ENCODE results near the gene CTIF.

CTIF gene

DNA sequence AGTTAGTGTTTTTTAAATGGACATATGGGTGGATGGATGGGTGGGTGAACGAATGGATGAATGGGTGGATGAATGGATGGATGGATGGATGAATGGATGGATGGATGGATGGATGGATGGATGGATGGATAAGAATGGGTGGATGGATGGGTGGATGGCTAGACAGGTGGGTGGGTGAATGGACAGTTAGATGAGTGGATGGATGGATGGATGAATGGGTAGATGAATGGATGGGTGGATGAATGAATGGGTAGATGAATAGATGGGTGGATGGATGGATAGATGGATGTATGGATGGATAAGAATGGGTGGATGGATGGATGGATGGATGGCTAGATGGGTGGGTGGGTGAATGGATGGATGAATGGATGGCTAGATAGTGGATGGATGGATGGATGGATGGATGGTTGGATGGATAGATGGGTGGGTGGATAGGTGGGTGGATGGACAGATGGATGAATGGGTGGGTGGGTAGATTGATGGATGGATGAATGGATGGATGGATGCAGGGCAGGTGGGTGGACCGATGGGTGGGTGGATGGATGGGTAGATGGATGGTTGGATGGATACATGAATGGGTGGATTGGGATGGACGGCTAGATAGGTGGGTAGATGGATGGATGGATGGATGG is 64.0 kb downstream of the CTIF start:
- no peak for DNase-seq (ENCODE audit: low spot score)

DNA sequence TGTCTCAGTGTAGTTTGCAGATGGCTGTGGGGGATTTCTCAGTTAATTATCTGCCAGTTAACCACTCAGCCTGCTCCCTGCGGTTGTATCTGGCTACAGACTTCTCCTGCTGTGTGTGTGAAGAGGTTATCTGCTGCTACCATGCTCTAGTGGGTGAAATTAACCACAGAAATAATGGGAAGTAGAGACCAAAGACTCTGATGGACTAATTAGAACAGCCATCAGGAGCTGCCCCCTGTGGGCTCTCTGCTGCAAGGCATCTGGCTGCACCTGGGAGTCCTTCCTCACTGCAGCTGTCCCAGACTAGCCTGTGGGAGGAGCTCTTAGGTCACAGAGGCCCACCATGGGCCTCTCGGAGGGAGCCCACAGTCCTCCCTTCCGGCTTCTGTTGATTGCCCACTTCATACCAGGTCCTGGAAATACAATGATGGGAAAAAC is 66.6 kb downstream of the CTIF start:
- DNase-seq (ENCODE audit: low spot score), result no peak

GRCh38 chr18:48607056-48607984 is 68.5 kb downstream of the CTIF start:
- peak; percentile 90 for DNase-seq (ENCODE audit: low spot score)

- no peak for DNase-seq (ENCODE audit: low spot score)
These were observed 69.8 kb downstream of the CTIF start for GRCh38 chr18:48608581-48608980.

GRCh38 chr18:48609114-48609513 is 70.3 kb downstream of the CTIF start:
- DNase-seq (ENCODE audit: low spot score), result no peak

GRCh38 chr18:48609820-48610815 is 71.3 kb downstream of the CTIF start:
- peak; percentile 68 for DNase-seq (ENCODE audit: low spot score)

GRCh38 chr18:48611203-48611602 is 72.4 kb downstream of the CTIF start:
- no peak for DNase-seq (ENCODE audit: low spot score)

DNA sequence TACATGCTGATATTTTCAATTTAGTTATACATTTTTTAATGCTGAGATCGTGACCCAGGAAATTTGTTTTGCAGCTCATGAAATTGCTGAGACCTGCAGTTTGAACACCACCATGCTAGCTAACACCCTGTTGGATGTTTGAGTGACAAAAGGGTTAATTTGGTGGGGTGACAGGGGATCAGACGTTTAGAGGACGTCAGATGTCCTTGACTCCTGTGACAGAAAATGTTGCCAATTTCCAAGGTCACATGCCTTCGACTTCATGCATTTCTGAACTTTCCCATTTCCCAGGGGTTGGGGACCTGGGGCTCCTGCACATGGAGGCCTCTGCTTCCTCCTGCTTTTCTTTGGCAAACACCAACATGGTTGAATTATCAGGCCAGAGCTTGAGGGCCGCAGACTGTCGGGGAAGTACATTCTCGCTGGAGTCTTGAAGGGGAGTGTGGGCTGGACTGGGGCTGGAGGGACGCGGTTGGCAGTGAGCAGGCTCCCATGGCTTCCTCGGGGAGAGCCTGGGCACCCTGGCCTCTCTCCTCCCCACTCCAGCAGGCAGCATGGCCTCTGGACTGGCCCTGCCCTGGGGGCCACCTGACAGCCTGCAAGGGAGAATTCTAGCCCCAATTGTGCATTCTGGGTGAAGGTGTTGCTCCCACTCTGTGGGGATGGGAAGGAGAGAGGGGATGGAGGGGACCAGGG is 73.1 kb downstream of the CTIF start:
- DNase-seq (ENCODE audit: low spot score), result no peak

- no peak for DNase-seq (ENCODE audit: low spot score)
These were observed 73.7 kb downstream of the CTIF start for GRCh38 chr18:48612511-48612910.

- DNase-seq (ENCODE audit: low spot score), result no peak
These were observed 74.1 kb downstream of the CTIF start for GRCh38 chr18:48612917-48613316.

GRCh38 chr18:48613589-48614404 is 75.0 kb downstream of the CTIF start:
- DNase-seq (ENCODE audit: low spot score), result peak; percentile 56

- no peak for DNase-seq (ENCODE audit: low spot score)
These were observed 77.0 kb downstream of the CTIF start for GRCh38 chr18:48615566-48616401.

DNA sequence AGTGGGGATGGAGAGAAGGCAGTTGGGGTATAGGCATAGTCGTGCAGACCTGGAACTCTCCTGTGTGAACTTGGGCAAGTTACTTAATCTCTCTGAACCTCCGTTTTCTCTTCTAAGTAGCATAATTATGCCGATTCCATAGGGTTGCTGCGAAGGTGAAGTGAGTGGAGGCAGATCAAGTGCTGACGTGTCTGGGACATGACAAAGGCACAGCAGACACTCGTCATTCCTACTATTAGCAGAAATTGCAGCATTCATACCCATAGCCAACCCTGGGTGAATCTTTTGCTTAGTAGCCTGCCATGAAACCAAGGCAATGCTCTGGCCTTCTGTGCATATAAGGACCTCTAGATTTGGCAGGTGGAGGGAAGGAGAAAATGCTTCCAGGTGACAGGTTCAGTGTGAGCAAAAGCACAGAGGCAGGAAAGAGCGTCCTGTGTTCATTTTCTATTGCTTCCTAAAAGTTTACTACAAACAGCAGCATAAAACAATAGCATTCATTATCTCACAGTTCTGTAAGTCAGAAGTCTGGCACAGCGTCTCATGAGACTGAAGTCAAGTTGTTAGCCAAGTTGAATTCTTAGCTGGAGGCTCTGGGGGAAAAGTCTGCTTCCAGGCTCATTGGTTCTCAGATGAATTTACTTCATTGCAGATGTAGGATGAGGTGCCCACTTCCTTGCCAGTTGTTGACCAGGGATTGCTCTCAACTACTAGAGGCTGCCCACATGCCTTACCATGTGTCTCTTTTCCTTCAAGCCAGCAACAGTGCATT is 77.8 kb downstream of the CTIF start:
- no peak for DNase-seq (ENCODE audit: low spot score)

DNA sequence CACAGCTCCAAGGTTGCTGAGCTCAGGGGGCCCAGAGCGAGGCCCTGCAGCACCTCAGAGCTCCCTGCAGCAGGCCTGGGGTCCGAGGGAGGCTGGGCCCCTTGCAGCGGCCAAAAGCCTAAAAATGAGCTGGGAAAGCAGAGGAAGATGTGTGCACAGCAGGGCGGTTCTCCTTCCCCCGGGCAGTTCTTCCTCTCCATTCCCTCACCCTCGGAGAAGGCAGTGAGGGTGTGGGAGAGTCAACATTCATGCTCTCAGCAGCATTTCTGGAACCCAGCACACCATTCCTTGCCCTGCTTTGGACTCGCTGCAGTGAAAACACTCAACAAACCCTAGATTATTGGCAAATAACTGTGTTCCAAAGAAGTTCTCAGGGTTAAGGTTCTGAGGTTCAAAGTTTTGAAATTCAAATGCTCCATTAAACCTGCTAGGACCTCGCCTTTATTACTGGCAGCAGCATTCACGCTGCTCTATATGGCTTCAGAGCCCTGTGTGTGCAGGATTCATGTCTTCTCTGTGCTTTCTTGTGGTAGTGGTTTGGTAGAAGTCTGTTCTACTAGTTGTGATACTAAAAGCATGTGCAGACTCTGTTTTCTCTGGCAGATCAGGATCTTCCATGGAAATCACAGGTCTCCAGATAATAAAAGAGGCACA is 79.1 kb downstream of the CTIF start:
- DNase-seq (ENCODE audit: low spot score), result no peak

DNA sequence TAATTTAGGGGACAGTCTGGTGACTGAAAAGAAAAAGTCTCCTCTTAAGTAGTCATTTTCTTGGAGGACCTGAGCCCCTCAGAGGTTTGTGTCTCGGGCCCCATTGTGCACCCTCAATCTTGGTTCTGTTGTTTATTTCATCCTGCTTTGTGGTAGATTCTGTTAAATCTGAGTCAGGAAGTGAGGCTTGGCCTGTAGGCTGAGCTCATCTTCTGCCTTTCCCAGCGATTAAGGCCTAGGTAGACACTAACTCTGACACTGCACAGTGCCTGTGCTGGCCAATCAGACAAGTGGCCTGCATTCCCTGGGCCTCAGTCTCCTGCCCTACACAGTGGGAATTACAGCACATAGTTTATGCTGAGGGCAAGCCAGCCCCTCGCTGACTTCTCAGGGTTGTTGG is 80.2 kb downstream of the CTIF start:
- DNase-seq (ENCODE audit: low spot score), result no peak

DNA sequence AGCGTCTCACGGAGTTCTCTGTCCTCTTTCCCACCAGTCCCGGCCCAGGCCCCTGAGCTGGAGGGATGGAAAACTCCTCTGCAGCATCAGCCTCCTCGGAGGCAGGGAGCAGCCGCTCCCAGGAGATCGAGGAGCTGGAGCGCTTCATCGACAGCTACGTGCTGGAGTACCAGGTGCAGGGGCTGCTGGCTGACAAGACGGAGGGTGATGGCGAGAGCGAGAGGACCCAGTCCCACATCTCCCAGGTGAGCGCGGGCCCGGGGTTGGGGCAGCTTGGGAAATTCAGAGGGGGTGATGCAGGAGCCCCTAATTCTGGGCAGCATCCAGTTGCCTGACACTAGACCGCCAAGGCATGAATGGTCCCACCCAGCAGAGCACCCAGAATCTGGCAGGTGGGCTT is 80.7 kb downstream of the CTIF start:
- no peak for DNase-seq (ENCODE audit: low spot score)

- DNase-seq (ENCODE audit: low spot score), result no peak
These were observed 81.2 kb downstream of the CTIF start for GRCh38 chr18:48620071-48620470.

DNA sequence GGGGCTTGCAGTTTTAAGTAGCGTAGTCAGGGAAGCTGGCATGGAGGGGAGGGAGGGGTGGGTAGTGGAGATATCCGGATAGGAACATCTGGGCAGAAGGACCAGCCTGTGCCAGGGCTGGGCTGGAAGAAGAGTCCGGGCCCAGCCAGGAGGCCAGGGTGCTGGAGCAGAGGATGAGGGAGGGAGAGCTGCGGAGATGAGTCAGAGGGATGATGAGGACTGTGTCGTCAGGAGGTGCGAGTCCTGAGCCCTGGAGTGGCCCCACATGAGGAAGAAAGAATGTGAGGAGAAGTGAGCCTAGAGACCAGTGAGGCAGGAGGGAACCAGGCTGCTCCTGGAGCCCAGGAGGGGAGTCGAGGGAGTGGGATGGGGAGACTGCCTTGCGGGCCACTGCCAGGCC is 82.4 kb downstream of the CTIF start:
- DNase-seq (ENCODE audit: low spot score), result peak; percentile 84

Measured in AG08395 (cell line).